GM12872 (cell line): ENCODE measurements around the gene SYDE2.

Experiments used
- CTCF ChIP-seq: IDR thresholded peaks from 3 replicates; pipeline ENCODE4 v1.5.1; 2011; ENCODE audit warnings: low read depth, mild to moderate bottlenecking, low read length, moderate library complexity; ENCODE audit not compliant: insufficient read depth

Gene SYDE2

DNA sequence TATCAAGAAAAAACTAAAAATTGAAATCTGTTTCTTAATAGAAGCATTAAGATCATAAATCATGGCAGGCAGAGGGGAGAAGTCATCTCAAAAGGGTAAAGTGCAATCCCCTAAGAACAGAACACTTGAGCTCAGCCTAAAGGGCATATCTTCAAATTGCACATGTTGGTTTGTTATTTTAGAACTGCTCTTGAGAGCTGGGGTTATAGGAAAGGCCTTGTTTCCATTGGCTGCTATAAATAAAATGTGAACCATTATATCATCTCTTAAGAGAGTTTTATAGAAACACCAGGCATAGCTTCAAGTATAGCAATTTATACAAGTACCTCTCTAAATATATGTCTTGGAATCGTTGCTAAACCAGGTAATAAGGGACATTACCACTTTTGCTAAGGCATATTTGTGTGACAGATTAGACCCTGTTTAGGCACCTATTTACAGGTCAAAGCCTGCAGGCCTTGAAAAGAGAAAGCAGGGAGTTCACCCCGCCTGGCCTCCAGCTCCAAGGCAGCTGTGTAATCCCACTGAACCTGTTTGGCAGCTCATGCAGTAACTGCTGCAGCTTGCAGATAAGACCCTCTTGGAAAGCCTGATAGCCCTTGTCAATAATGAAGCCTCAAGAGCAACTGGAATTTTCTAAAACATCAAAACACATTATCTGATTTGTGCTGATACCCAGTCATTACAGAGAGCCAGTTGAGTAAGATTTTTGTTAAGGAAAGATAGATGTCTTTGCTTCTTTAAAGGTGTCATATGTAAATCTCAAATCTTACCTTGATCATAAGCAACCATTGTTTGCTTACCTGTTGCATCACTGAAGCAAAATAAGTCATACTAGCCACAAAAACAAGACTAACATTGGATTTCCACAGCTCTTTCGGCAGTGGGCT is 24.2 kb upstream of the SYDE2 start:
- no peak for TF ChIP-seq CTCF

DNA sequence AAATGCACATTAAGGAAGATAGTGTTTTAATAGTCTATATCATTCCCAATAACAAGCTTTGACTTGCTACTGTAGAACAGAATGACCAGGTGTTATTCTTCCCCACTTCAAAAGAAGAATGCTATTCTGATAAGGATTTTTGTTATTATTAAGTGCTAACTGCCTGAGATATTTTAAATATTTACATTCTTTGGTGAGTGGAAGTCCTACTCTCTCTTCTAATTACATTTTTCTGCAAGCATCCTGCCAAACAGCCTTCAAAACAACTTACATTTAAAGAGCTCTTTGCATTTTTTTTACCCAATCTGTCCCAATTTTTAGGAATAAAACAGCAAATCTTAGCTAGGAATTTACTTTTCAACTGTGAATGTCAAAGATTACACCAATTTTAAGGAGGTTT is 23.5 kb upstream of the SYDE2 start:
- TF ChIP-seq CTCF, result no peak

DNA sequence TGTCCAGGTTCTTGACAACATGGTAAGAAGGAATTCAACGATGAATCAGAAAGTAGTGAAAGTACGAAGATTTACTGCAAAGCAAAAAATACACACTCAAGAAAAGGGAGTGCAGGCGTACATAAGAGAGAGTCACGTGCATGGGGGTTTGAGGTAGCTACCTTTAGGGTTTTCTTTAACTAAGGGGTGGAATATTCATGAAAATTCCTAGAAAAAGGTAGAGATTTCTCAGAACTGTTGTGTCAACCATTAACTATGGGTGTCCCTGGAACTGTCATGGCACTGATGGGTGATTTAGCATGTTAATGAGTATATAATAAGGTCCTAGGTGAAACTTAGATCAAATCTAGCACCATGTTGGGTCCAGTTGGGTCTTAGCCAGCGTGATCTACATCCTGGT is 22.5 kb upstream of the SYDE2 start:
- TF ChIP-seq CTCF, result no peak

DNA sequence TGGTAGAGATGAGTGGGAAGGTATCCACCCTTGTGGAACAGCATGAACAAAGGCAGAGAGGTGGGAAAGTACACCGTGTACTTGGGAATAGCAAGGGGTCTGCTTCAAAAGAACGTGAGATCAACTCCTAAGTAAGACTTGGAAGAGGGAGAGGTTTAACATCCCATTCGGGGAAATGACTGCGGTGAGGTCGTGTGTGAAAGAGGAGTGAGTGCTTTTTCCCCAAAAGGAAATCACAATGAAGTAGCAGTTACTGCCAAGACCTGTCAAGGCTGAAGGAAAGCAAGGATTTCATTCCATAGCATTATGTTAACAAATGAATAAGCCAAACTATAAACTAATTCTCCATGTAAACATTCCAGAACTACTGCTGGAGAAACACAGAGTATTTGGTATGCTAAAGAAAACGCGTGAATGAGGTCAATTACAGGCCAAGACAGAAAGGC is 20.0 kb upstream of the SYDE2 start:
- TF ChIP-seq CTCF, result no peak

GRCh38 chr1:85219853-85220610 is 19.2 kb upstream of the SYDE2 start:
- TF ChIP-seq CTCF, result no peak

DNA sequence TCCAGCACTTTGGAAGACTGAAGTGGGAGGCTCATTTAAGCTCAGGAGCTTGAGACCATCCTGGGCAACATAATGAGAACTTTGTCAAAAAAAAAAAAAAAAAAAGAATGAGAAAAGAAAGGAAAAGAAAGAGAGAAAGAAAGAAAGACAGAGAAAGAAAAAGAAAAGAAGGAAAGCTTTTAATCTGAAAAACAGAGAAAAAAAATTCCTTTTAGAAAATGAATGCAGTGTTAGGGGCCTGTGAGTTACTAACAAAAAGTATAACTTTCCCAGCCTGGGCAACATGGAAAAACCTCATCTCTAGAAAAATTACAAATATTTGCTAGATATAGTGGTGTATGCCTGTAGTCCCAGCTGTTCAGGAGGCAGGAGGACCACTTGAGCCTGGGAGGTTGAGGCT is 15.9 kb upstream of the SYDE2 start:
- TF ChIP-seq CTCF, result no peak

DNA sequence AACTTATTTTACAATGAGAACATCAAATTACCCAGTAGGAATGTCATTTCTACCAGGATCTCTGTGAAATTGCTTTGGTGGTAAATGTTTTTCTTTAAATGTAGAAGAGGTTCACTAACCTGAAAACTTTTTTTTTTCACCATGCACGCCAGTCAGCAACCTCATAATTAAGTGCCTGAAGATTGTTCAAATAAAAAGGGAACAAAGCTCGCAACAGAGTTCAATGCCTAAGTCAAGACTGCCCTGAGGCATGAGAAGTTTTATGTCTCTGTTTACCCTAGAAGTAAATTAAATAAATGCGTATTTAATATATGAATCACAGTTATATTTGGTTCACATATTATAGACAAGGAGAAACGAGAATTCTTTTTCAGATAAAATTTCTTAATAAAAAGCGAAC is 13.8 kb upstream of the SYDE2 start:
- no peak for TF ChIP-seq CTCF
